CD4-positive, alpha-beta T cell treated with Interleukin-4 for 1 hour (primary cell): Measurements from ENCODE around the gene PPIF.

Source experiments
- DNase-seq, 2 donors: peaks; one replicate each; pipeline ENCODE4 v3.0.0-alpha.2; 2020 to 2022

The PPIF gene

GRCh38 chr10:79403441-79404230 is 56.4 kb downstream of the PPIF start:
- no peak for DNase-seq

- DNase-seq: no peak
Measured at GRCh38 chr10:79404231-79404609, 57.0 kb downstream of the PPIF start.

DNA sequence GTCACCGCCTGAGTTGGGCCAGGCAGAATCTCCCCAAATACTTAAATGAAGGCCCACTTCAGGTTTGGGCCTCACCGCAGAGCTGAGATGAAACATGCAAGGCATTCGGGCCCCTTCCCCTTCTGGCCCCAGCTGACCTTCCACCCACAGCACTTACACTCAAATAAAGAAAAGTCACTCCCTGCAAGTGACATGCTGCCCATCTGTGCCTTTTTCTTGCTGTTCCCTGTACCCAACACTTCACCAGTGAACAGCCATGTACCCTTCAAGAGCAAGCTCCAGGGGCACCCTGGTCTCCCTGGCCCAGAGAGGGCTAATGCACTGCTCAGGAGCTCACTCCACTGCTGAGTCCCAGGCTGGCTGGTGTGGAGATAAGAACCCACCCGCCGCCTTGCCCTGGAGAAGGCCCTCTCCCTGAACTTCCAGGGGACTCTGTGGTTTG is 57.4 kb downstream of the PPIF start:
- no peak for DNase-seq
